Glomerular visceral epithelial cell (primary cell): ENCODE measurements around the gene ZNF568.

ENCODE experiments used
- DNase-seq: peaks from one replicate; pipeline ENCODE4 v3.0.0-alpha.2; 2016; ENCODE audit errors: extremely low spot score

ZNF568 gene

GRCh38 chr19:36999313-36999712, 83.2 kb downstream of the ZNF568 start:
- DNase-seq: no peak

- DNase-seq: no peak
Observed at GRCh38 chr19:37007587-37008220, 91.6 kb downstream of the ZNF568 start.

GRCh38 chr19:37009871-37010270, 93.7 kb downstream of the ZNF568 start:
- DNase-seq: no peak

- no peak for DNase-seq
Observed at GRCh38 chr19:37012093-37012745, 96.1 kb downstream of the ZNF568 start.

- DNase-seq: no peak
Observed at GRCh38 chr19:37014456-37014855, 98.3 kb downstream of the ZNF568 start.

- no peak for DNase-seq
Observed at GRCh38 chr19:37045140-37045539, 129.0 kb downstream of the ZNF568 start.
